OCI-LY7 (cell line): Measurements from ENCODE around the gene GNAT3. TPM values are rescaled to one million over a fixed set of nuclear protein-coding genes. Genes with fewer than 3 reads are reported as not detected.

ENCODE experiments used
- BruUV-seq: library from RNA; stranded (reverse); fragments of 400-500 nt; replicated peaks from 2 replicates; lab custom pipeline; 2021; lab: Mats Ljungman, UMichigan
- CTCF ChIA-PET: fragments of 300-600 bp; sonication (Branson Sonifier 250); formaldehyde crosslinking; loops from one replicate; lab custom pipeline; 2022; ENCODE audit warnings: antibody characterized with exemption; ENCODE audit not compliant: unreplicated experiment; lab: Charles Lee
- POLR2A ChIA-PET: fragments of 300-600 bp; sonication (Branson Sonifier 250); formaldehyde crosslinking; loops from one replicate; lab custom pipeline; 2022; ENCODE audit warnings: antibody characterized with exemption; lab: Charles Lee
- DNase-seq: peaks from one replicate; pipeline ENCODE4 v3.0.0-alpha.2; 2015; ENCODE audit warnings: low spot score
- H2AFZ ChIP-seq: fragments of 200-600 bp; sonication (generic), shearing (Covaris generic); 2 replicates; pipeline ENCODE4 v1.6.1; 2014; ENCODE audit warnings: mild to moderate bottlenecking, antibody characterized with exemption, low read length, moderate library complexity
- H3K27ac ChIP-seq: fragments of 200-600 bp; sonication (generic); 2 replicates; pipeline ENCODE4 v1.5.1; 2014; ENCODE audit warnings: mixed run types, low read depth, mild to moderate bottlenecking, moderate library complexity, low read length, inconsistent platforms; ENCODE audit not compliant: poor library complexity, severe bottlenecking
- H3K36me3 ChIP-seq: fragments of 200-600 bp; sonication (generic); 2 replicates; pipeline ENCODE4 v1.6.1; 2014; ENCODE audit warnings: mild to moderate bottlenecking, antibody characterized with exemption, low read length, moderate library complexity, mixed read lengths; ENCODE audit not compliant: insufficient read depth
- H3K4me1 ChIP-seq: fragments of 200-600 bp; sonication (generic); 2 replicates; pipeline ENCODE4 v1.5.1; 2014; ENCODE audit warnings: mild to moderate bottlenecking, low read length; ENCODE audit not compliant: insufficient read depth, poor library complexity, severe bottlenecking
- H3K4me2 ChIP-seq: fragments of 200-600 bp; sonication (generic); 2 replicates; pipeline ENCODE4 v1.6.1; 2014; ENCODE audit warnings: mild to moderate bottlenecking, low read length
- H3K4me3 ChIP-seq: fragments of 200-600 bp; sonication (generic); 2 replicates; pipeline ENCODE4 v1.5.1; 2014; ENCODE audit warnings: mild to moderate bottlenecking, low read depth, low read length; ENCODE audit not compliant: poor library complexity, severe bottlenecking
- H3K79me2 ChIP-seq: fragments of 200-600 bp; sonication (generic); 2 replicates; pipeline ENCODE4 v1.6.1; 2016; ENCODE audit warnings: low read depth, mild to moderate bottlenecking, low read length, moderate library complexity, mixed read lengths; ENCODE audit not compliant: insufficient read depth
- H3K9me2 ChIP-seq: fragments of 200-600 bp; sonication (generic); 2 replicates; pipeline ENCODE4 v1.6.1; 2016; ENCODE audit warnings: mild to moderate bottlenecking, low read length, mixed read lengths; ENCODE audit not compliant: insufficient read depth
- H3K9me3 ChIP-seq: fragments of 200-600 bp; sonication (generic); 2 replicates; pipeline ENCODE4 v1.6.1; 2014; ENCODE audit warnings: mild to moderate bottlenecking, mixed run types, low read length, mixed read lengths
- H4K20me1 ChIP-seq: fragments of 200-600 bp; sonication (generic); 2 replicates; pipeline ENCODE4 v1.6.1; 2014; ENCODE audit warnings: mild to moderate bottlenecking, antibody characterized with exemption, low read length, moderate library complexity, mixed read lengths; ENCODE audit not compliant: insufficient read depth
- CTCF ChIP-seq: fragments of 200-600 bp; sonication (generic); conservative IDR thresholded peaks from 2 replicates; pipeline ENCODE4 v1.5.1; 2014; ENCODE audit warnings: mild to moderate bottlenecking, antibody characterized with exemption, low read length, moderate library complexity, mixed read lengths
- EZH2phosphoT487 ChIP-seq: fragments of 200-600 bp; sonication (generic); IDR thresholded peaks from 2 replicates; pipeline ENCODE4 v1.6.1; 2018; ENCODE audit warnings: low read depth, borderline replicate concordance, mild to moderate bottlenecking, mixed run types, antibody characterized with exemption, low read length, moderate library complexity, mixed read lengths
- intact Hi-C: fragments of 100-400 bp; cut with micrococcal nuclease; formaldehyde crosslinking; loops from one replicate; pipeline ENCODE4 v1.10.0; 2022; ENCODE audit not compliant: unreplicated experiment
- total RNA-seq, 2 experiments: library from RNA; depleted of rRNA in 1 of 2; stranded (reverse); fragments of >200 nt in 1 of 2; shearing (Covaris generic) in 1 of 2; gene quantifications; 2 replicates each; pipeline ENCODE4 v1.2.3, GENCODE V29; 2014 to 2022

Gene GNAT3
- total RNA-seq, 2 experiments from 2014 or later = not detected

DNA sequence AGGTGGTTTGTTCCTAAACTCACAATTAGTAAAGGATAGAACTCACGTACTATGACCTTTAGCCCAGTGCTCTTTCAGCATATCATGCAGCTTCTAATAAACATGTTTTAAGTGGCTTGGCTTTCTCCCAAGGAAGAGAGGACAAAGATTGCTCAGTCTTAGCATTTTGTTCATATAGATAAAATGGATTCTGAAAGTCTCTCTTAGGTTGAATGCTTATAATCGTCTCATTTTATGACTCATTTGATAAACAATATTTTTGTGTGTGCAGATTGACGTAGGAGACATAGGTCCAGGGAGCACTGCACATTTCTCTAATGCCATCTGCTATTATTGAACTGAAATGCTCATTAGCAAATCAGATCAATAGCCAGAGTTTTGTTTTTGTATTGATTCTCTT is 44.8 kb downstream of the GNAT3 start:
- POLR2A ChIA-PET = no interaction called here
- H3K79me2 ChIP-seq = no peaks in the 10 kb centered on the region
- H3K36me3 ChIP-seq = no peaks in the 10 kb centered on the region
- H3K9me2 ChIP-seq = no peaks in the 10 kb centered on the region
- H4K20me1 ChIP-seq = no peaks in the 10 kb centered on the region
- CTCF ChIA-PET = no interaction called here
- no peak overlapping the region for H3K4me2 ChIP-seq
- no peak overlapping the region for H2AFZ ChIP-seq
- H3K4me1 ChIP-seq = no peaks in the 10 kb centered on the region
- no peak overlapping the region for H3K27ac ChIP-seq
- DNase-seq = no peak
- TF ChIP-seq CTCF (no peak), EZH2phosphoT487 (no peak)
- H3K9me3 ChIP-seq = no peaks in the 10 kb centered on the region
- BruUV-seq = no TSS peak
- no peak overlapping the region for H3K4me3 ChIP-seq
- intact Hi-C loops = no loop called here

DNA sequence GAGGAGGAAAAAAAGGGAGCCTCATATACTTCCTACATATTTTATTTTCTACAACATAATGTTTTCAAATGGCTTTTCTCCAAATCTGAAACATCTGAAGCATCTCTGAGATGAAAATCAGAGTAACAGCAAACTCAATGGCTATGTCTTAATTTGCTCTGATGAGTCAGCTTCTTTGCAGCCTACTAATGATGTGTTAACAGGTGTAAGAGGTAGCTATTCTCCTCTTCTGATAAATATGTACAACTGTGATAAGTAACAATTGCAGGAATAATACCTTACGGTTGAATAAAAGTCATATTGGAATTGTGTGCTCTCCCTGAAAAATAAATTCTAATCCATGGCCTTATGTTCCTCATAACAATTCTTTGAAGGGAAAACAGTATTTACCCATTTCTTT is 45.2 kb downstream of the GNAT3 start:
- DNase-seq = no peak
- Histone ChIP-seq H4K20me1 (no peaks in the 10 kb centered on the region), H3K9me2 (no peaks in the 10 kb centered on the region), H3K4me1 (no peaks in the 10 kb centered on the region), H3K79me2 (no peaks in the 10 kb centered on the region), H3K27ac (no peak overlapping the region), H3K9me3 (no peaks in the 10 kb centered on the region), H3K4me2 (no peak overlapping the region), H3K36me3 (no peaks in the 10 kb centered on the region), H3K4me3 (no peak overlapping the region), H2AFZ (no peak overlapping the region)
- POLR2A ChIA-PET = no interaction called here
- CTCF ChIA-PET = no interaction called here
- no TSS peak for BruUV-seq
- TF ChIP-seq CTCF (no peak), EZH2phosphoT487 (no peak)
- intact Hi-C loops = no loop called here

DNA sequence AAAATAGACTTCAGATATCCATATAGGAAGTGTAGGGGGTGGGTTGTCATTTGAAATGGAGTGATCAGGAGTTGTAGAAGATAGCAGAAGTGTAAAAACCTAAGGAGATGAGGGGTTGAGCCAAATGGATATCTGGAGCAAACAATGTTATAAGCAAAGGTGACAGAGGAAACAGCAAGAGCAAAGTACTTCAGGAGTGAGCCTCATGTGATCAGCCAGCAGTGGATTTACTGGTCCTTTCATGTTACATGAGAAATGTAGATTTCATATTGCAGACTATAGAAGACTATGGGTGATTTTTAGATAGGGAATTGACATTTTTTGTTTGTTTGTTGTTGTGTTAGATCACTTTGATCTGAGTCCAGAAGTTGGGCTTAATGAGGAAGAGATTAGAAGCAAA is 47.7 kb downstream of the GNAT3 start:
- no peaks in the 10 kb centered on the region for H4K20me1 ChIP-seq
- no peaks in the 10 kb centered on the region for H3K36me3 ChIP-seq
- no peaks in the 10 kb centered on the region for H3K9me3 ChIP-seq
- no peak overlapping the region for H3K27ac ChIP-seq
- CTCF ChIA-PET = no interaction called here
- intact Hi-C loops = no loop called here
- DNase-seq = no peak
- no peaks in the 10 kb centered on the region for H3K4me1 ChIP-seq
- TF ChIP-seq CTCF = no peak
- no peak for TF ChIP-seq EZH2phosphoT487
- BruUV-seq = no TSS peak
- no peaks in the 10 kb centered on the region for H3K79me2 ChIP-seq
- H3K4me2 ChIP-seq = no peak overlapping the region
- H3K4me3 ChIP-seq = no peak overlapping the region
- POLR2A ChIA-PET = no interaction called here
- no peak overlapping the region for H2AFZ ChIP-seq
- H3K9me2 ChIP-seq = no peaks in the 10 kb centered on the region
